Right ventricle myocardium superior (tissue), 1 donor: ENCODE data around the gene COASY. TPM values are rescaled to one million over a fixed set of nuclear protein-coding genes. Genes with fewer than 3 reads are reported as not detected.
A peak's percentile ranks its signal among the peaks of the same experiment; 100 is the strongest.
"Not testable (repeated sequence)": the region's sequence is repeated elsewhere in the genome, so short reads cannot be mapped to it uniquely, and the experiment has no call there.

Source experiments
- ATAC-seq: fragments of 200-7000 bp; cut with Tn5 transposase; one replicate; pipeline ENCODE4 v1.9.1; 2020; ENCODE audit warnings: mild to moderate bottlenecking; ENCODE audit not compliant: poor library complexity
- DNase-seq: peaks from one replicate; pipeline ENCODE4 v3.0.0-alpha.2; 2020
- intact Hi-C: fragments of 100-400 bp; cut with DNase I; formaldehyde crosslinking; loops from one replicate; pipeline ENCODE4 v1.11.2; 2022
- total RNA-seq: library from RNA; stranded (reverse); fragmentation: NEBNext Ultra II Directional; extraction: Animal tissue kit (Norgen Biotek cat#: 25700); gene quantifications from one replicate; pipeline ENCODE4 v1.2.1, GENCODE V29; 2021
- donor health status: DM: no; HTN: yes; CAD: no; lungs with severe emphysema.

Gene COASY
- total RNA-seq, 1 donor from 2014 or later: 41.6 TPM

DNA sequence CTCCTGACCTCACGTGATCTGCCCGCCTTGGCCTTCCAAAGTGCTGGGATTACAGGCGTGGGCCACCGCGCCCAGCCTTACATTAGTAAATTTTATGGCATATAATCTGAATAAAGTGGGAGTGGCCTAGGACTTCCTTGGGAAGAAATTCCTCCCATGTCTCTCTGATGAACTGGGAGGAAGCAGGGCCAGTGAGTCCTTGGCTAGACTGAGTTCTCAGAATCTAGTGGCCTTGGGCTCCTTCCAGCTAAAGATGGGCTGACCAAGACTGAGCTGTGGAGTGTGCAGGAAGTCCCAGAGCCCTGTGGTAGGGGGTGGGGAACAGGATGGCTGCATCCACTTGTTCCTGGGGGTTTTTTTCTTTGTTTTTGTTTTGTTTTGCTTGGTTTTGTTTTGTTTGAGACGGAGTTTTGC, 35.9 kb upstream of the COASY start:
- ATAC-seq: peak; percentile 69
- intact Hi-C loops: loop anchor here (10.0 kb wide), 1 partner anchor 341 kb away; the partner anchor contains the start of genes HCRT and KCNH4
- peak; percentile 65 for DNase-seq

DNA sequence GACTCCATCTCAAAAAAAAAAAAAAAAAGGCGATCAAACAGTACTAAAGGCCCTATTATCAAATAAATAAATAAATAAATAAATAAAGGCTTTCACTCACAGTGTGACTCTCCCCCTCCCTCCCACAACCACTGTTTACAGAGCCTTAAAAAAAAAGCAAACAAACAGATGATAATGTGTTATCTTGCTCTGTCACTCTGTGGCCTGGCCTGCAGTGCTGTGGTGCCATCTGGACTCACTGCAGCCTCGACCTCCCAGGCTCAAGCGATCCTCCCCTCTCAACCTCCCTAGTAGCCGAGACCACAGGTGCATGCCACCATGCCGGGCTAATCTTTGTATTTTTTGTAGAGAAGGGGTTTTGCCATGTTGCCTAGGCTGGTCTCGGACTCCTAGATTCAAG, 34.0 kb upstream of the COASY start:
- DNase-seq (peak; percentile 4), ATAC-seq (no peak)
- intact Hi-C loops: loop anchor here (10.0 kb wide), 1 partner anchor 343 kb away; the partner anchor contains the start of genes HCRT and KCNH4

DNA sequence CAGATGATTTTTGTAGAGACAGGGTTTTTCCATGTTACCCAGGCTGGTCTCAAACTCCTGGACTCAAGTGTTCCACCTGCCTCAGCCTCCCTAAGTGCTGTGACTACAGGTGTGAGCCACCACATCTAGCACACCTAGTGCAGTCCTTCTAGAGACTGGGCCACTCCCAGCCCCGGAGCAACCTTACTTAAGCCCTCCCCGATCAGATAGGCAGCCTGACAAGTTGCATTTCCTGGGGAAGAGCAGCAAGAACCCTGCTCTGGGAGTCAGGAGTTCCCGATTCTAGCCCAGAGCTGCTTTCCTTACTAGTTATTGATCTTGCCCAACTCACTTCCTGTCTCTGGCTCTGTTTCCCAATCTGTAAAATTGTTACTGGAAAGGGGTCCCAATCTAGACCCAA, 32.9 kb upstream of the COASY start:
- intact Hi-C loops: loop anchor here (10.0 kb wide), 1 partner anchor 344 kb away; the partner anchor contains the start of genes HCRT and KCNH4
- DNase-seq: no peak
- no peak for ATAC-seq

DNA sequence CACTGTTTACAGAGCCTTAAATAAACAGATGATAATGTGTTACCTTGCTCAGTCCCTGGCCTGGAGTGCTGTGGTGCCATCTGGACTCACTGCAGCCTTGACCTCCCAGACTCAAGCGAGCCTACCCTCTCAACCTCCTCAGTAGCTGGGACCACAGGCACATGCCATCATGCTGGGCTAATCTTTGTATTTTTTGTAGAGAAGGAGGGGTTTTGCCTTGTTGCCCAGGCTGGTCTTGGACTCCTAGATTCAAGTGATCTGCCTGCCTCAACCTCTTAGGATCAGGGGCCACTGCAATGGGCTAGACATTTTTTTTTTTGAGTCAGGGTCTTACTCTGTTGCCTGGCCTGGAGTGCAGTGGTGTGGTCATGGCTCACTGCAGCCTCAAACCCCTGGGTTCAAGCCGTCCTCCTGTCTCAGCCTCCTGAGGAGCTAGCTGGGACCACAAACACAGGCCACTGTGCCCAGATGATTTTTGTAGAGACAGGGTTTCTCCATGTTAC, 30.9 kb upstream of the COASY start:
- ATAC-seq: no peak
- DNase-seq: no peak
- intact Hi-C loops: no loop called here

DNA sequence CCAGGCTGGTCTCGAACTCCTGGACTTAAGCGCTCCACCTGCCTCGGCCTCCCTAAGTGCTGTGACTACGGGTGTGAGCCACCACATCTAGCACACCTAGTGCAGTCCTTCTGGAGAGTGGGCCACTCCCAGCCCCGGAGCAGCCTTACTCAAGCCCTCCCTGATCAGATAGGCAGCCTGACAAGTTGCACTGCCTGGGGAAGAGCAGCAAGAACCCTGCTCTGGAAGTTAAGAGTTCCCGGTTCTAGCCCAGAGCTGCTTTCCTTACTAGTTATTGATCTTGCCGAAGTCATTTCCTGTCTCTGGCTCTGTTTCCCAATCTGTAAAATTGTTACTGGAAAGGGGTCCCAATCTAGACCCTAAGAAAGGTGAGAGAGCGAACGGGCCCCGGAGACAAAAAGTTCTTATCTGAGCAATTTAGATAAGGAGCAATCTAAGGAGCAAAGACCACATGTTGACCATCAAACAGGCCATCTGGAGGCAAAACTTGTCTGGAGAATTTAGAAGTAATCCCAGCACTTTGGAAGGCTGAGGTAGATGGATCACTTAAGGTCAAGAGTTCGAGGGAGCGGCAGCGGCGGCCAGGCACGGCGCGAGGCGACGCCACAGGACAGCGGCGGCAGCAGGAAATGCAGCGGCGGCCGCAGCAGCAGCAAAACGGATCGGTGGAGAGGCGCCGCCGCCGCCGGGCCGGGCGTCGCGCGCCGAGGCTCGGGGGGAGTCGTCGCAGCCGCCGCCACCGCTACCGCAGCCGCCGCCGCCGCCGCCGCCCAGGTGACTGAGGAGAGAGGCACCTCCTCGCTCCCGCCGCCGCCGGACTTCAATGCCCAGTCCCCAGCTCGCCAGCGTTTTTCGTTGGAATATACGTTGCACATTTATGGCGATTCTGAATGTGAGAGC, 30.2 kb upstream of the COASY start:
- peak; percentile 47 for ATAC-seq

DNA sequence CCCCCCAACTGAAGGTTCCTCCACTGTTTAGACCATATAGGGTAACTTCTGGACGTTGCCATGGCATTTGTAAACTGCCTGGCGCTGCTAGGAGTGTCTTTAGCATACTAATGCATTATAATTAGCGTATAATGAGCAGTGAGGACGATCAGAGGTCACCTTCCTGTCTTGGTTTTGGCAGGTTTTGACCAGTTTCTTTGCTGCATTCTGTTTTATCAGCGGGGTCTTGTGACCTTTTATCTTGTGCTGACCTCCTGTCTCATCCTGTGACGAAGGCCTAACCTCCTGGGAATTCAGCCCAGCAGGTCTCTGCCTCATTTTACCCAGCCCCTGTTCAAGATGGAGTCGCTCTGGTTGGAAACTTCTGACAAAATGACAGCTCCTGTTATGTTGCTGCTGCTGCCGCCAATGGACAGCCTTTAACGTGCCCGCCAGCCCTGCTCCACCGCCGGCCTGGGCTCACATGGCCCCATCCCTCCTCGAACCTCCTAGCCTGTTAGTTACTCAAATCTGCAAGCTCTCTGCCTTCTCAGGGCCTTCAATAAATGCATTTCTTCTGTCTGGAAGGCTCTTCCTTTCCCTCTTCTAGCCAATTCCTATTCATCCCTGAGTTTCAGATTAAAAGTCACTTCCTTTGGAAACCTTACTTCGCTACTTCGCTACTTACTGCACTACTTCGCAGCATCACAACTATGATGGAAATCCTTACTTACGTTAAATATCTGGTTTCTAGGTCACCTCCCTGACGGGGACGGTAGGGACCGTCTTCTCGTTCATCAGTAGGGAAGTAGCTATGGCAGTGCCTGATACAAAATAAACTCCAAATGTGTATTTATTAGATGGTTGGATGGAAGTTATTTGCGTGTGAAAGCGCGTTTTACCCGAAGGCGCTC, 26.5 kb upstream of the COASY start:
- DNase-seq (no peak), ATAC-seq (no peak)

More for the DNA sequence above, 30.2 kb upstream of the COASY start:
- intact Hi-C loops: no loop called here
- DNase-seq: peak; percentile 84

DNA sequence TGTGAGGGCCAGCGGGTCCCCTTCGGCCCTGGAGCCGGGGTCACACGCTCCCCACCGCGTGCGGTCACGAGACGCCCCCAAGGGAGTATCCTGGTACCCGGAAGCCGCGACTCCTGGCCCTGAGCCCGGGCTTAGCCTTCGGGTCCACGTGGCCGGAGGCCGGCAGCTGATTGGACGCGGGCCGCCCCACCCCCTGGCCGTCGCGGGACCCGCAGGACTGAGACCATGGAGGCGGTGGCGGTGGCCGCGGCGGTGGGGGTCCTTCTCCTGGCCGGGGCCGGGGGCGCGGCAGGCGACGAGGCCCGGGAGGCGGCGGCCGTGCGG, 25.9 kb upstream of the COASY start, which contains the start of gene NAGLU:
Gene NAGLU (plus strand): TSS at position 194 of the 324 bp plus-strand sequence. CDS start 32 bp downstream, at position 226.
- DNase-seq (peak; percentile 99), ATAC-seq (peak; percentile 86)
- intact Hi-C loops: no loop called here

More for the DNA sequence above, 26.5 kb upstream of the COASY start:
- intact Hi-C loops: no loop called here

DNA sequence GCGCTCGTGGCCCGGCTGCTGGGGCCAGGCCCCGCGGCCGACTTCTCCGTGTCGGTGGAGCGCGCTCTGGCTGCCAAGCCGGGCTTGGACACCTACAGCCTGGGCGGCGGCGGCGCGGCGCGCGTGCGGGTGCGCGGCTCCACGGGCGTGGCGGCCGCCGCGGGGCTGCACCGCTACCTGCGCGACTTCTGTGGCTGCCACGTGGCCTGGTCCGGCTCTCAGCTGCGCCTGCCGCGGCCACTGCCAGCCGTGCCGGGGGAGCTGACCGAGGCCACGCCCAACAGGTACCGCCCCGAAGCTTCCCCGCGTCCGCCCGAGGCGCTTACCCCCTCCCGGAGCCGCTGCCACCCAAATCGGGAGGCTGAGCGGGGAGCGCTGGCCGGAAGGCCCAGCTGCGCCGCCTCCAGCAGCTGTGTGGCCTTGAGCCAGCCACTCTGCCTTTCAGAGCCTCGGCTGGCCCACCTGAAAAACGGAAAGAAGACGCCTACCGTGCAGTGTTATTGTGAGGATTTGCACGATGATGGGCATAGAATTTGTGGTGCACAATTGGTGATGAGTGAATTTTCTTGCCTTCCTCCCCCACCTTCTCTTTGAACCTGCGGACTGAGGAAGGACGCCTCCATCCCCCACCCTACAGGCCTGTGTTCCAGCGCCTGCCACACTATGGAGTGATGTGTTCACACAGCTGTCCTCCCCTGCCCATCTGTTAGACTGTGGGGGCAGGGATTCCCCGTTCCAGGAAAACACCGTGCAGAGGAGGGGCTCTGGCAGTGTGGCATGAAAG, 25.4 kb upstream of the COASY start:
- peak; percentile 75 for ATAC-seq
- intact Hi-C loops: no loop called here
- DNase-seq: peak; percentile 92

DNA sequence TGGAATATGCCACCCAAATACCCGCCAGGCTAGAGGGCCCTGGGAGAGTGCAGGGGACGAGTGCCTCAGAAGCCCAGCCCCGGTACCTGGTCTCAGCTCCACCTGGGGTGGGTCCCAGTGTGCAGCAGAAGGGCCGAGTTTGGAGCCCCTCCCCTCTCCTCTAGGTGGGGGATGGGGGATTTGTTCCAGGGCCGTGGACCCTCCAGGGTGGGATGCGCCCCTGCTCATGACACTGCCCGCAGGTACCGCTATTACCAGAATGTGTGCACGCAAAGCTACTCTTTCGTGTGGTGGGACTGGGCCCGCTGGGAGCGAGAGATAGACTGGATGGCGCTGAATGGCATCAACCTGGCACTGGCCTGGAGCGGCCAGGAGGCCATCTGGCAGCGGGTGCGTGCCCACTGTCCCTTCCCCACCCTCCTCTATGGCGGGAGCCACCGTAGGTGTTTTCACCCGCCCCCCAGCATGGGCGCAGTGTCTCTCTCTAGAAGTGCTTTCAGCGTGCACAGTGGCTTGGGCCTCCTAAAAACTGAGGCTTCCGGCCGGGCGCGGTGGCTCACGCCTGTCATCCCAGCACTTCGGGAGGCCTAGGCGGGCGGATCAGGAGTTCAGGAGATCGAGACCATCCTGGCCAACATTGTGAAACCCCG, 24.7 kb upstream of the COASY start:
- DNase-seq (no peak), ATAC-seq (peak; percentile 5)
- intact Hi-C loops: no loop called here

DNA sequence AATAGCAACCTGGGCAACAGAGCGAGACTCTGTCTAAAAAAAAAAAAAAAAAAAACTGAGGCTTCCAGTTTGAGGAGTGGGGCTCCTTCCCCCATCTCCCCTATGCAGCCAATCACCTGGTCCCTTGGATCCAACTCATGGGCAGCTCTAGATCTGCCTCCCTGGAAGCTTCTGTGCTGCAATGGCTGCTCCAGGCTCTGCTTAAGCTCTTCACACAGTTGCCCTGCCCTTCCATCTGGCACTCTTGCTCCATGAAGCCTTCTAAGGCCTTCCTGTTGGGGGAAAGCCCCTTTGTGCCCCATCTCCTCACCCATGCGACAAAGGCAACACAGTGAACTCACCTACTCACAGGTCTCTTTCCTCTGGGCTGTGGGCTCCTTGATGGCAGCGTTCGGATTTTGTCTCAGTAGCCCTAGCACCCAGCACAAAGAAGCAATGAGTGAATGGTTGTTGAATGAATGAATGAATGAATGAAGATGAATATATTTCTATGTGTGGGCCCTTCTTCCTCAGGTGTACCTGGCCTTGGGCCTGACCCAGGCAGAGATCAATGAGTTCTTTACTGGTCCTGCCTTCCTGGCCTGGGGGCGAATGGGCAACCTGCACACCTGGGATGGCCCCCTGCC, 24.0 kb upstream of the COASY start:
- intact Hi-C loops: no loop called here
- ATAC-seq (no peak), DNase-seq (no peak)

DNA sequence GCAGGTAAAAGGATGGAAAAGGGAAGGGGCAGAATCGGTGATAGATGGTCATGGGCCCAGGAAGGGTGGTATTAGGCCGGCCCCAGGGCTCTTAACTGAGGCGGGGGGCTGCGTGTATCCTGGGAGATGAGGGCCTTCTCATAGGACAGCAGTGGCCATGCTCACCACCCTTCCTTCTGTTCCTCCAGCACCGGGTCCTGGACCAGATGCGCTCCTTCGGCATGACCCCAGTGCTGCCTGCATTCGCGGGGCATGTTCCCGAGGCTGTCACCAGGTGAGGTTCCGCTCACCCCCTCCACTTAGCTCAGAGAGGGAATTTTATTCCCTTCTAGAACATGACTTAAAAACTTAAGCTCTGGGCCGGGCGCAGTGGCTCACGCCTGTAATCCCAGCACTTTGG, 23.5 kb upstream of the COASY start:
- intact Hi-C loops: no loop called here
- ATAC-seq: no peak
- peak; percentile 33 for DNase-seq

DNA sequence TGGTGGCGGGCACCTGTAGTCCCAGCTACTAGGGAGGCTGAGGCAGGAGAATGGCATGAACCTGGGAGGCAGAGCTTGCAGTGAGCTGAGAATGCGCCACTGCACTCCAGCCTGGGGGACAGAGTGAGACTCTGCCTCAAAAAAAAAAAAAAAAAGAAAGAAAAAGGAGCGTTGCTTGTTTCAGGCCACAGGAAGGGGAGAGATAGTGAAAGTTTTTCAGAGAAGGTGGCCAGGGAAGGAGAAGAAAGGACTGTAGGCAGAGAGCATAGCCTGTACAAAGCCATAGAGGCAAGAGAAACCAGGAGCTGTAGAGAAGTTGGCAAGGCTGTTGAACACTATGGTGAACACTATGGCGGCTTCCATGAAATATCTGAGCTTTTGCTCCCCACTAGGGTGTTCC, 21.4 kb upstream of the COASY start:
- intact Hi-C loops, ATAC-seq, DNase-seq: not testable (repeated sequence)

DNA sequence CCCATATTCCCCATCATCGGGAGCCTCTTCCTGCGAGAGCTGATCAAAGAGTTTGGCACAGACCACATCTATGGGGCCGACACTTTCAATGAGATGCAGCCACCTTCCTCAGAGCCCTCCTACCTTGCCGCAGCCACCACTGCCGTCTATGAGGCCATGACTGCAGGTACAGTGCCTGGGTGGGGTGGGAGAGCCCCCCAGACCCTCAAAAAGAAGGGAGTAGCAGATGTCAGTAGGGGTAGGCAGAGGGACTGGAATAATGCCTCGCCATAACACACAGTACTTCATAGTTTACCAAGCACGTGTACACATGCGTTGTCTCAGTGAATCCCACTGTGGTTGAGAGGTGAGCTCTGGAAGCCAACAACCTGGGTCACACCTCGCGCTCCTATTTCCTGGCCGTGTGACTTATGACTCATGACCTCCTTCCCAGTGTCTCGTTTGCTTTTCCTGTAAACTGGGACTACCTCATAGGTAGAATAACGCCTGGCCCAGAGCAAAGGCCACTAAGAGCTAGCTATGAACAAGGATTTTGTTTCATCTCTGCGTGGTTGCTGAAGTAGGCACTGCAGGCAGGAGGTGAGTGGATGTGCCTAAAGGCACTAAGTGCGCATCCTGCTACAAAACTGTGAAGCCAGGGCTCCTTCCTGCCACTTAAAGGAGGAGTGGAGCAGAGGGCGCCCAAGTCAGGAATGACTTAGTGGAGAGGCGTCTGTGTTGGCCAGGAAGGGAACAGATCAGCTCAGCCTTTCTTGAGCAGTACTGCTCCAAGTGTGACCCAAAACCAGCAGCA, 20.7 kb upstream of the COASY start:
- no peak for DNase-seq
- intact Hi-C loops: no loop called here

DNA sequence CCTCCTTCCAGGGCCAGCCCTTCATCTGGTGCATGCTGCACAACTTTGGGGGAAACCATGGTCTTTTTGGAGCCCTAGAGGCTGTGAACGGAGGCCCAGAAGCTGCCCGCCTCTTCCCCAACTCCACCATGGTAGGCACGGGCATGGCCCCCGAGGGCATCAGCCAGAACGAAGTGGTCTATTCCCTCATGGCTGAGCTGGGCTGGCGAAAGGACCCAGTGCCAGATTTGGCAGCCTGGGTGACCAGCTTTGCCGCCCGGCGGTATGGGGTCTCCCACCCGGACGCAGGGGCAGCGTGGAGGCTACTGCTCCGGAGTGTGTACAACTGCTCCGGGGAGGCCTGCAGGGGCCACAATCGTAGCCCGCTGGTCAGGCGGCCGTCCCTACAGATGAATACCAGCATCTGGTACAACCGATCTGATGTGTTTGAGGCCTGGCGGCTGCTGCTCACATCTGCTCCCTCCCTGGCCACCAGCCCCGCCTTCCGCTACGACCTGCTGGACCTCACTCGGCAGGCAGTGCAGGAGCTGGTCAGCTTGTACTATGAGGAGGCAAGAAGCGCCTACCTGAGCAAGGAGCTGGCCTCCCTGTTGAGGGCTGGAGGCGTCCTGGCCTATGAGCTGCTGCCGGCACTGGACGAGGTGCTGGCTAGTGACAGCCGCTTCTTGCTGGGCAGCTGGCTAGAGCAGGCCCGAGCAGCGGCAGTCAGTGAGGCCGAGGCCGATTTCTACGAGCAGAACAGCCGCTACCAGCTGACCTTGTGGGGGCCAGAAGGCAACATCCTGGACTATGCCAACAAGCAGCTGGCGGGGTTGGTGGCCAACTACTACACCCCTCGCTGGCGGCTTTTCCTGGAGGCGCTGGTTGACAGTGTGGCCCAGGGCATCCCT, 18.5 kb upstream of the COASY start:
- ATAC-seq (no peak), DNase-seq (peak; percentile 33)
- intact Hi-C loops: no loop called here

More for the DNA sequence above, 20.7 kb upstream of the COASY start:
- no peak for ATAC-seq

DNA sequence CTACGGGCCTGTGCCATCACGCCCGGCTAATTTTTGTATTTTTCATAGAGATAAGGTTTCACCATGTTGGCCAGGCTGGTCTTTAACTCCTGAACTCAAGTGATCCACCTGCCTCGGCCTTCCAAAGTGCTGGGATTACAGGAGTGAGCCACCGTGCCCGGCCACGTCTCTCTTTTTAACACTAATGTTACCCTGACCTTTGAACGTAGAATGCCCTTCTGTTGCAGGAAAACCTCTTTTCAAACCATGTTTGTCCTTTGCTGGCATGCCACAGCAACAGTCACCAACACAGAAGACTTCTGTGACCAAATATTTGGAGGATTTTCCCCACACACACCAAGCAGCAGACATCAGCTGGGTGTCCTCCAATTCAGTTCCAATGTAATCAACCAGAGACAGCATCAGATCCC, 17.1 kb upstream of the COASY start:
- DNase-seq: no peak
- intact Hi-C loops: no loop called here

More for the DNA sequence above, 17.1 kb upstream of the COASY start:
- ATAC-seq: no peak
